GM10266 (cell line): ENCODE results near the gene LRRC10B.

ENCODE experiments used
- DNase-seq: peaks from one replicate; pipeline ENCODE4 v3.0.0; 2012; ENCODE audit errors: extremely low spot score
- TF ChIP-seq, protein P1 (sequence below): IDR thresholded peaks from 2 replicates; pipeline ENCODE4 v1.5.1; 2012; ENCODE audit warnings: mild to moderate bottlenecking, low read depth; ENCODE audit not compliant: control insufficient read depth, insufficient read depth; ENCODE audit errors: missing control alignments

Gene LRRC10B

GRCh38 chr11:61549662-61550568 lies 41.4 kb downstream of the LRRC10B start:
- DNase-seq, result no peak
- TF ChIP-seq, protein P1, sequence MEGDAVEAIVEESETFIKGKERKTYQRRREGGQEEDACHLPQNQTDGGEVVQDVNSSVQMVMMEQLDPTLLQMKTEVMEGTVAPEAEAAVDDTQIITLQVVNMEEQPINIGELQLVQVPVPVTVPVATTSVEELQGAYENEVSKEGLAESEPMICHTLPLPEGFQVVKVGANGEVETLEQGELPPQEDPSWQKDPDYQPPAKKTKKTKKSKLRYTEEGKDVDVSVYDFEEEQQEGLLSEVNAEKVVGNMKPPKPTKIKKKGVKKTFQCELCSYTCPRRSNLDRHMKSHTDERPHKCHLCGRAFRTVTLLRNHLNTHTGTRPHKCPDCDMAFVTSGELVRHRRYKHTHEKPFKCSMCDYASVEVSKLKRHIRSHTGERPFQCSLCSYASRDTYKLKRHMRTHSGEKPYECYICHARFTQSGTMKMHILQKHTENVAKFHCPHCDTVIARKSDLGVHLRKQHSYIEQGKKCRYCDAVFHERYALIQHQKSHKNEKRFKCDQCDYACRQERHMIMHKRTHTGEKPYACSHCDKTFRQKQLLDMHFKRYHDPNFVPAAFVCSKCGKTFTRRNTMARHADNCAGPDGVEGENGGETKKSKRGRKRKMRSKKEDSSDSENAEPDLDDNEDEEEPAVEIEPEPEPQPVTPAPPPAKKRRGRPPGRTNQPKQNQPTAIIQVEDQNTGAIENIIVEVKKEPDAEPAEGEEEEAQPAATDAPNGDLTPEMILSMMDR, result no peak

DNA sequence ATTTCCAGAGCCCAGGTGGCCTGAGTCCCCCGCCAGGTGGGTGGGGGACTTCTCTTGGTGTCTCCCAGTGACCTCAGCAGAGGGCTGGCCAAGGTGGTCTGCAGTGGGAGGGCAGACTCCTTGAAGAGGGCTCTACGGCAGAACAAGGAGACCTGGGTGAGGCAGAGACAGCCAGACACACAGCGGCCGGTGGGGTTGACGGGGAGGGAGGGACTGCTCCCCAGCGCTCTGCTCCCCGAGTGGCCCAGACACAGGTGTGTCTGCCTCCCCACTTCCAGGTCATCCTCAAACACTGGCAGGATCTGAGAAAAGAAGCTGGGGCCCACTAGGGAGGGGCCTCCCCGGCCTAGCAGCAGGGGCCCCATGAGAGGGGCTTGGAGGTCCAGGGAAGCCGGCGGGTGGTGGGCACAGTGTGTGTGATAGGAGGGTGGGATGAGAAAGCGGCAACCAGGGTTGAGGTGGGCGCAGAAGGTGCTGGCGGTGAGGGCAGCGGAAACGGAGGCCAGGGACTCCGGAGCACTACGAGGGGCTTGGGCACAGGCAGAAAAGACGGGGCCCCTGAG lies 42.2 kb downstream of the LRRC10B start:
- no peak for DNase-seq
- TF ChIP-seq, protein P1, result no peak

DNA sequence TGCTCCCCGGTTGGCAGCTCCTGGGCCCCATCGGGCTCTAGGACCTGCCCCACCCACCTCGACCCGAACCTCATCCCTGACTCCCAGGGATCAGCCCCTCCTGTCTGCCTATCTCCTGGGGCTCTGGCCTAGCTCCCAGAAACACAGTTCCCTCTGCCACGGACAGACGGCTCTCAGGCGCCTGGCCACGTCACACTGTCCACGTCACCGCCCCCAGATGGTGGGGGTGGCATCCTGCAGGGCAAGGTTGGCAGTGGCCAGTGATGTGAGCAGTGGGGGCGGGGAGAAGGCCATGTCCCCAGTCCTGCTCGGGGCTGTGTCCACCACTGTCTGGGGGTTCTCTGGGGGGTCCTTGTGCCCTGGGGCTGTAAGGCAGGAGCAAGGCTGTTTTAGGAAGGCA lies 43.1 kb downstream of the LRRC10B start:
- TF ChIP-seq, protein P1, result no peak
- no peak for DNase-seq

GRCh38 chr11:61552108-61552635 lies 43.6 kb downstream of the LRRC10B start:
- no peak for DNase-seq
- TF ChIP-seq, protein P1, result no peak

- DNase-seq, result no peak
- TF ChIP-seq, protein P1, result no peak
Measured at GRCh38 chr11:61553373-61554171, 45.0 kb downstream of the LRRC10B start.

- no peak for DNase-seq
- TF ChIP-seq, protein P1, result no peak
Measured at GRCh38 chr11:61554172-61554988, 45.8 kb downstream of the LRRC10B start.
